ENCODE results near the gene NPM3.

NPM3 gene

DNA sequence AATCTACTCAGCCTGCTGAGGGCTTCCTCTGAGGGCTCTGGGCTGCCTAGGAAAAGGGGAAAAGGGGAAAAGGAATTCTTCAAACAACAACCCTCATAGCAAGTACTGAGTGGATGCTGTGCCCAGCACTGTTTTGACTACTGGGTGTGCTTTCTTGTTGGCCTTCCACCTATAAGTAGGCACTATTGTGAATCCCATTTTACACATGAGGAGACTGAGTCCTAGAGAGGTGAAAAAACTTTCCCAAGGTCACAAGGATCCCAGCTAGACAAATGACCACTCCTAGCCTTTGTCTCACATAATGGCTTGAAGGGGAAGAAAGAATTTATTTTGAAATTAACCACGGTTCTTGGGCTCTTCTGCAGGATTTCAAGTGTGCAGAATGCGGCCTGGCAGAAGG lies 24.4 kb downstream of the NPM3 start:
- DNase-seq (ENCODE audit: low read depth), result no peak

DNA sequence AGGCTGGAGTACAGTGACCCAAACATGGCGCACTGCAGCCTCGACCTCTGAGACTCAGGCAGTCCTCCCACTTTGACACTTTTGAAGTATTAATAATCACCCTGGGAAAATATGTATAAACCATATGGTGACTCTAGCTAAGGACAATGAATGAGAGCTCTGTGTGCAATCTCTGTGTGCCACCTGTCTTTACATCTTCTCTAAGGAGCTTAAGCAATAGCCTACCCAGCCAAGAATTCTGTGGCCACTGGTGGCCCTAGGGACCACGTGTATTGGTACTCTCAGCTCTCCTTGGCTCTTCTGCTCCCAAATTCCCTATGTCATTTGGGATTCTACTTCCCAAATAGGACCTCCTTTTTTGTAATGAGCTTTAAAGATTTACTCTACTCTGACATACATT lies 31.0 kb downstream of the NPM3 start:
- no peak for DNase-seq (ENCODE audit: low read depth)

DNA sequence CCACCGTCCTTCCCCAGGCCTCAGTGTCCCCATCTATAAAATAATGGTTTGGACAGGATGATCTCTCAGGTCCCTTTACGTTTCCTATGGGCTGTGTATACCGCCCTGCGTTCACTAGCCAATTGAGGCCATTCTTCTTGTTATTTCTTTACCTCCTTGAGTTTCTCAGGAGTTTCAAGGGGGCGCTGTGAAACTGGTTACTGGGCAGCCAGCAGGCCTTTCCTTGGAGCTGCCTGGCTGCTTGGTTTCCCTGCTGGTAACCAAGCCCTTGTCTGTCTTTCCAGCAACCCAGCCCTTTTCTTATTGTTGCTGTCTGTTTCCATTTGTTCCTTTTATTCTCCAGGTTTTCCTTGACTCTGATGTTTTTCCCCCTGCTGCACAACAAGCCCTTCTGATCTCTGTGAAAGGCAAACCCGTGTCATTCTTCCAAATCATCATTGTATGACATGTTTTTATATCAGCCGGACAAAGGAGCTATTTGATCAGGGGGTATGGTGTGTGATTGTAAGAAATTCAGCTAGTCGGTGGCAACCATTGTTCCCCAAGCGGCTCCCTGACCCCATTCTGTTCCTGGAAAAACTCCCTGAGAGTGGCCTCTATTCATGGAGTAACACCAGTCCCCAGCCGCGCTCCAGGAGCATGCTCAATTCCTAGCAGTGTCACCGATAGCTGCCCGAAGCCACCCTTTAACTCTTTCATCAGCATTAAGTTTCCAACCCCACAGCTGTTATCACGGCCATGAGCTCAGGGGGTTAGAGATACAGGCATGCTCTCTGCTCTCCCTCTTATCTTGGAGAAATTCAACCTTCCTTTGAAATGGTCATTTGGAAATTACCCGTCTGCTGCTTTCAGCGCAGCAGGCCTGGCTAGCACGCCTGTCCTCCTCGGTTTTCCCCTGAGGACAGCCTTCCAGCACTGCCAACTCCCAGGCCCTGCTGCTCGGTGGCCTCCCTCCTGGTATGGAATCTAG lies 33.9 kb downstream of the NPM3 start:
- DNase-seq (ENCODE audit: low read depth), result no peak

DNA sequence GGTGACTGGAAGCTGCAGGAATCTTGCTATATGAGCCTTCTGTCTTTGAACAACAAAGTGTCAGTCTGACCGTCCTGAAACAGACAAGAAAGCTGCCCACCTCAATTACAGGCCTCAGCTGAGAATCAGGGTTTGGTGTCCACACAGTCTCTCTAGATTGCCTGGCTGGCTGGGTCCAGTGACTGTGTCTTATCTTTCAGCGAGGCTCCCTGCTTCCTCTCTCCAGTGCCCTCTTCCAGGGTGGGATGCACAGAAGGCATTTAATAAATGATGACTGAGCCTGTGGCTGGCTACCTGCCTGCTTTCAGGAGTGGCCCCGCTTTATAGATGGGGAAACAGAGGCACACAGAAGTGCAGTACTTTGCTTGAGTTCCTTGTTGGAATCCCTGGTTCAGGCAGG lies 34.8 kb downstream of the NPM3 start:
- no peak for DNase-seq (ENCODE audit: low read depth)

DNA sequence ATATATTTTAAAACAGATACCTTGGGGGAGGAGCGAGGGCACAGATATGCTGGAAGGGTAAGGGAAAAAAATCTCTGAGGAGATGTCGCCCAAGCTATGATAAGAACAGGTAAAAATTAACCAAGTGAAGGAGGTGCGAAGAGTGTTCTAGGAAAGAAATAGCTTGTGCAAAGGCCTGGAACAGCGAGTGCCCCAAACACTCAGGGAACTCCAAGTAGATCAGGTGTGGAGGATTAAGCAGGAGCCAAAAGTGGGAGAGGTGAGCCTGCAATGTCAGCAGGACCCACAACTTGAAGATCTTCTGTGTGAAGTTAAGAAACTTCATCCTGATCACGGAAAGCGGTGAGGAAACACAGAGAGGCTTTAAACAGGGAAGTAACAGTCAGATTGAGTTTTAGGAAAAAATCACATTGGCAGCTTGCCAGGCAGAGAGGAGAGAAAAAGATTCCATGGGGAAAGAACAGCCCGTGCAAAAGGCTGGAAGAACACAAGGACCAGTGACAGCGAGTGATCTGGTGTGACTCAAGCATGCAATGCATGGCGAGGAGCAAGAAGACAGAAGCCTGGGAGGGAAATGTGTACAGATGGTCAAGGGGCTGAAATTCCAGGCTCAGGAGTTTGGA lies 38.1 kb downstream of the NPM3 start:
- no peak for DNase-seq (ENCODE audit: low read depth)

DNA sequence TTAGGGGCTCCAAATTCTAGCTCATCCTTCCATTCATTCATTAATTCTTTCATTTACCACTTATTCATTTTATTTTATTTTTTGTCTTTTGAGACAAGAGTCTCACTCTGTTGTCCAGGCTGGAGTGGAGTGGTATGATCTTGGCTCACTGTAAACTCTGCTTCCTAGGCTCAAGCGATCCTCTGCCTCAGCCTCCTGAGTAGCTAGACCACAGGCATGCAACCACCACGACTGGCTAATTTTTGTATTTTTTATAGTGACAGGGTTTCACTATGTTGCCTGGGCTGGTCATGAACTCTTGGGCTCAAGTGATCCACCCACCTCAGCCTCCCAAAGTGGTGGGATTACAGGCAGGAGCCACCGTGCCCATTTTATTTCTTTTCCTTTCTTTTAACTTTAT lies 39.0 kb downstream of the NPM3 start:
- DNase-seq (ENCODE audit: low read depth), result no peak

DNA sequence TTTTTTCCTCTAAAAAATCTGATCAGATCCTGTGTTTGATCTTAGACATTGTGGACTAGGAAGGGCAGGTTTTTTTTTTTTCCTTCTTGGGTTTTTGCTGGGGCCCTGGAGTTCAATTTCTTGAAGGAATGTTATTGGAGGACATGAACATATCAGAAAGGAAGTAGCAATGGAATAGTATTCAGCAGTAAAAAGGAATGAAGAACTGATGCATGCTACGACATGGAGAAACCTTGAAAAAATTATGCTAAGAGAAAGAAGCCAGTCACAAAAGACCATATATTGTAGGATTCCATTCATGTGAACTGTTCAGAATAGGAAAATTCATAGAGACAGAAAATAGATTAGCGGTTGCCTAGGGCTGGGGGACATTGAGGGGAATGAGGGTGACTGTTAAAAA lies 41.3 kb downstream of the NPM3 start:
- no peak for DNase-seq (ENCODE audit: low read depth)

DNA sequence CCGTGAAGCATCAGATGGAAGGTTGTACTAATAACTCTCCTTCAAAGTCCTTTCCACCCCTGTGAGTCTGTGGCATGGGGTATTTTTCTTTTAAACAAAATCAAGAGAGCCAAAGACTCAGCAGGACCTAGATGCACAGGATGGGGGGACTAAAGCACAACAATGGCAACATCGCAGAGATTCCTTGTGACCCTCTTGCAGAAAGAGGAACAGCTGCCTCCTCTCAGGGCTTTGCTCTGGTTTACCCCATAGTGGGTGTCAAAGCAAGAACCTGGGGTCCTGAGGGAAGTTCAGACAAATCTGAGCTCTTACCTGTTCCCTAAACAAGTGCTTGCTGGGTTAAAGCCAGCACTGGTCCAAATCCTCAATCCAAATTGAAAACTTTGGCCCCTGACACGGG lies 46.6 kb downstream of the NPM3 start:
- DNase-seq (ENCODE audit: low read depth), result no peak

DNA sequence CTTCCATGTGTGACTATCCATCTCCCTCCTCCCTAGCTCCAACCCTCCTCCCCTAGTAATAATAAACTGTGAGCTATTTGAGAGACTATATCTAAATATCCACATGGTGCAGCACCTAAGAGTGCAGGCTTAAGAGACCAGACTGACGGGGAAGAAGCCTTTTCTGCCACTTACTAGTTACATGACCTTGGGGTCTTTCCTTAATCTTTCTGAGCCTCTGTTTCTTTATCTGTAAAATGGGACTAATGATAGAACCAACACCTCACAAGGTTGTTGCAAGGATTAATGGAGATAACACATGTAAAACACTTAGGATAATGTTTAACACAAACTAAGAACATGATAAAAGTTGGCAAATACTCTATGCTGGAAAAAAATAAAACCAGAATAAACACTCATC lies 51.1 kb downstream of the NPM3 start:
- no peak for DNase-seq (ENCODE audit: low read depth)

Data from stimulated activated CD8-positive, alpha-beta memory T cell treated with anti-CD3 and anti-CD28 coated beads, Interleukin-7, amount 100 ng/mL, for 24 hours (primary cell).